ENCODE data around the gene OBSCN. TPM values are rescaled to one million over a fixed set of nuclear protein-coding genes. Genes with fewer than 3 reads are reported as not detected.

OBSCN gene
- total RNA-seq, 1 donor from 2014 or later: 5.1 TPM

DNA sequence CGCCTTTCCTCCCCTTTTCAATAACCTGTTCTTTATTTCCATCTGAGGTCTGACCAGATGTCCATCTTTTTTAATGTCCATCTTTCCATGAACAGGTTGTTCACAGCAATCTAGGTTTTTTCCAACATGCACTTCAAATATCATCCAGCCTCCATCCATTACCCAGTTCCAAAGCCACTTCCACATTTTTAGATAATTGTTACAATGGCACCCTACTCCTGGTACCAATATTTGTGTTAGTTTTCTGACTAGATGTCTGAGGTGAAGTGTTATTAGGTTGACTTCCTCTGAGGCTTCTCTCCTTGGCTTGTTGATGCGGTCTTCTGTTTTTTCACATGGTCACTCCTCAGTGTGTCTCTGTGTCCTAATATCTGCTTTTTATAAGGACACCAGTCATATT, 89.4 kb downstream of the OBSCN start:
- no peak for DNase-seq (ENCODE audit: low spot score)
- Histone ChIP-seq H3K4me1 (no peaks in the 10 kb centered on the region), H4K20me1 (ENCODE audit: low read depth) (no peaks in the 10 kb centered on the region), H3K4me3 (no peak overlapping the region), H3K27me3 (no peaks in the 10 kb centered on the region), H3K36me3 (peaks cover 6% of the 10 kb centered on the region), H3F3A (ENCODE audit: low read depth) (no peaks in the 10 kb centered on the region), H3K9me3 (ENCODE audit: low read depth) (peaks cover 10% of the 10 kb centered on the region), H2AFZ (replicated peaks) (no peak overlapping the region), H3K79me2 (ENCODE audit: low read depth) (no peaks in the 10 kb centered on the region), H3K9ac (no peak overlapping the region), H3K4me2 (no peak overlapping the region), H3K27ac (no peak overlapping the region)
- no peak overlapping the region for H3K4me3 Mint-ChIP-seq
- H3K27me3 Mint-ChIP-seq (ENCODE audit: insufficient read depth, low read depth): peaks cover 4% of the 10 kb centered on the region
- no peak overlapping the region for H3K27ac Mint-ChIP-seq
- peaks cover 22% of the 10 kb centered on the region for H3K9me3 Mint-ChIP-seq
- H3K36me3 Mint-ChIP-seq: peaks cover 69% of the 10 kb centered on the region
- no peaks in the 10 kb centered on the region for H3K4me1 Mint-ChIP-seq
- TF ChIP-seq EZH2 (IDR thresholded peaks at IDR 0.05): no peak
- TF ChIP-seq EZH2phosphoT487 (IDR thresholded peaks at IDR 0.05): no peak
- TF ChIP-seq, protein P1, sequence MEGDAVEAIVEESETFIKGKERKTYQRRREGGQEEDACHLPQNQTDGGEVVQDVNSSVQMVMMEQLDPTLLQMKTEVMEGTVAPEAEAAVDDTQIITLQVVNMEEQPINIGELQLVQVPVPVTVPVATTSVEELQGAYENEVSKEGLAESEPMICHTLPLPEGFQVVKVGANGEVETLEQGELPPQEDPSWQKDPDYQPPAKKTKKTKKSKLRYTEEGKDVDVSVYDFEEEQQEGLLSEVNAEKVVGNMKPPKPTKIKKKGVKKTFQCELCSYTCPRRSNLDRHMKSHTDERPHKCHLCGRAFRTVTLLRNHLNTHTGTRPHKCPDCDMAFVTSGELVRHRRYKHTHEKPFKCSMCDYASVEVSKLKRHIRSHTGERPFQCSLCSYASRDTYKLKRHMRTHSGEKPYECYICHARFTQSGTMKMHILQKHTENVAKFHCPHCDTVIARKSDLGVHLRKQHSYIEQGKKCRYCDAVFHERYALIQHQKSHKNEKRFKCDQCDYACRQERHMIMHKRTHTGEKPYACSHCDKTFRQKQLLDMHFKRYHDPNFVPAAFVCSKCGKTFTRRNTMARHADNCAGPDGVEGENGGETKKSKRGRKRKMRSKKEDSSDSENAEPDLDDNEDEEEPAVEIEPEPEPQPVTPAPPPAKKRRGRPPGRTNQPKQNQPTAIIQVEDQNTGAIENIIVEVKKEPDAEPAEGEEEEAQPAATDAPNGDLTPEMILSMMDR (IDR thresholded peaks at IDR 0.05): no peak

DNA sequence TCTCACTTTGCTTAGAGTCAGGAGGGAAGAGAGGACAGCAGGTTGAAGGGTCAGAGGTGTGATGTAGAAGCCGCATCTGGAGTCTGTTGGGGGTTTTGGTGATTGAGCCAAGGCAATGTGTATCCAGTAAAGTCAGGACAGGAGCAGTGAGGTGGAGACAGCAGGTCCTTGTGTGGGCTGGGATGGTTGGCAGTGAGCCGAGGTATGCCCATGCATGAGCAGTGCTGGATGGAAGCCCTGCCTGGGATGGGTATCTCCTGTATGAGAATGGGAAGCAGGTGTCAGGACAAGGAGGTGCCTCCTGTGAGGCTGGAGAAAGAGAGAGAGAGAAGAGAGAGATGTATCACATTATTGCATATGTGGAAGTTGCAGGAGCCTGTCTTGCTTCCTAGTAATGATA, 90.0 kb downstream of the OBSCN start:
- Histone ChIP-seq H3K79me2 (ENCODE audit: low read depth) (no peaks in the 10 kb centered on the region), H3K9me3 (ENCODE audit: low read depth) (peaks cover 14% of the 10 kb centered on the region), H2AFZ (replicated peaks) (no peak overlapping the region), H3K4me3 (no peak overlapping the region), H3K9ac (no peak overlapping the region), H3K36me3 (peaks cover 6% of the 10 kb centered on the region), H3K27me3 (no peaks in the 10 kb centered on the region), H3K27ac (no peak overlapping the region), H3K4me2 (no peak overlapping the region), H3F3A (ENCODE audit: low read depth) (no peaks in the 10 kb centered on the region), H4K20me1 (ENCODE audit: low read depth) (no peaks in the 10 kb centered on the region), H3K4me1 (no peaks in the 10 kb centered on the region)
- TF ChIP-seq, protein P1 (IDR thresholded peaks at IDR 0.05): no peak
- no peak for TF ChIP-seq EZH2 (IDR thresholded peaks at IDR 0.05)
- no peak for DNase-seq (ENCODE audit: low spot score)
- H3K4me3 Mint-ChIP-seq: no peak overlapping the region
- peaks cover 5% of the 10 kb centered on the region for H3K27me3 Mint-ChIP-seq (ENCODE audit: insufficient read depth, low read depth)
- H3K27ac Mint-ChIP-seq: peak overlapping the region; percentile 4
- peaks cover 28% of the 10 kb centered on the region for H3K9me3 Mint-ChIP-seq
- peaks cover 71% of the 10 kb centered on the region for H3K36me3 Mint-ChIP-seq
- no peaks in the 10 kb centered on the region for H3K4me1 Mint-ChIP-seq

DNA sequence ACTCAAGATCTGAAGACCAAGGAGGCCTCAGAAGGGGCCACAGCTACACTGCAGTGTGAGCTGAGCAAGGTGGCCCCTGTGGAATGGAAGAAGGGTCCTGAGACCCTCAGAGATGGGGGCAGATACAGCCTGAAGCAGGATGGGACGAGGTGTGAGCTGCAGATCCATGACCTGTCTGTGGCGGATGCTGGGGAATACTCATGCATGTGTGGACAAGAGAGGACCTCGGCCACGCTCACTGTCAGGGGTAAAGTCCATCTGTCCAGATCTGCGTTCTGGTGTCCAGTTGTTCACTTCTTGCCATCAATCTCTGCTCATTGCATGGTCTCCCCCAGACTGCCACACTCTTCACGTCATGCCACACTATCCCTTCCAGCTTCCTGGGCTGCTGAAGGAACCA, 90.6 kb downstream of the OBSCN start:
- Histone ChIP-seq H3F3A (ENCODE audit: low read depth) (no peaks in the 10 kb centered on the region), H3K9me3 (ENCODE audit: low read depth) (peaks cover 14% of the 10 kb centered on the region), H3K27me3 (no peaks in the 10 kb centered on the region), H3K27ac (no peak overlapping the region), H3K9ac (no peak overlapping the region), H4K20me1 (ENCODE audit: low read depth) (no peaks in the 10 kb centered on the region), H3K4me3 (no peak overlapping the region), H3K36me3 (peaks cover 6% of the 10 kb centered on the region), H2AFZ (replicated peaks) (no peak overlapping the region), H3K79me2 (ENCODE audit: low read depth) (no peaks in the 10 kb centered on the region), H3K4me1 (no peaks in the 10 kb centered on the region), H3K4me2 (no peak overlapping the region)
- Mint-ChIP-seq H3K27me3 (ENCODE audit: insufficient read depth, low read depth) (peaks cover 5% of the 10 kb centered on the region), H3K4me1 (no peaks in the 10 kb centered on the region), H3K36me3 (peaks cover 74% of the 10 kb centered on the region), H3K9me3 (peaks cover 31% of the 10 kb centered on the region), H3K4me3 (no peak overlapping the region), H3K27ac (no peak overlapping the region)
- TF ChIP-seq EZH2phosphoT487 (IDR thresholded peaks at IDR 0.05) (no peak), EZH2 (IDR thresholded peaks at IDR 0.05) (no peak)
- TF ChIP-seq, protein P1 (IDR thresholded peaks at IDR 0.05): no peak
- DNase-seq (ENCODE audit: low spot score): no peak
